ENCODE data around the gene CNTD1. TPM values are rescaled to one million over a fixed set of nuclear protein-coding genes. Genes with fewer than 3 reads are reported as not detected.

Gene CNTD1, protein sequence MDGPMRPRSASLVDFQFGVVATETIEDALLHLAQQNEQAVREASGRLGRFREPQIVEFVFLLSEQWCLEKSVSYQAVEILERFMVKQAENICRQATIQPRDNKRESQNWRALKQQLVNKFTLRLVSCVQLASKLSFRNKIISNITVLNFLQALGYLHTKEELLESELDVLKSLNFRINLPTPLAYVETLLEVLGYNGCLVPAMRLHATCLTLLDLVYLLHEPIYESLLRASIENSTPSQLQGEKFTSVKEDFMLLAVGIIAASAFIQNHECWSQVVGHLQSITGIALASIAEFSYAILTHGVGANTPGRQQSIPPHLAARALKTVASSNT
- not detected for total RNA-seq

DNA sequence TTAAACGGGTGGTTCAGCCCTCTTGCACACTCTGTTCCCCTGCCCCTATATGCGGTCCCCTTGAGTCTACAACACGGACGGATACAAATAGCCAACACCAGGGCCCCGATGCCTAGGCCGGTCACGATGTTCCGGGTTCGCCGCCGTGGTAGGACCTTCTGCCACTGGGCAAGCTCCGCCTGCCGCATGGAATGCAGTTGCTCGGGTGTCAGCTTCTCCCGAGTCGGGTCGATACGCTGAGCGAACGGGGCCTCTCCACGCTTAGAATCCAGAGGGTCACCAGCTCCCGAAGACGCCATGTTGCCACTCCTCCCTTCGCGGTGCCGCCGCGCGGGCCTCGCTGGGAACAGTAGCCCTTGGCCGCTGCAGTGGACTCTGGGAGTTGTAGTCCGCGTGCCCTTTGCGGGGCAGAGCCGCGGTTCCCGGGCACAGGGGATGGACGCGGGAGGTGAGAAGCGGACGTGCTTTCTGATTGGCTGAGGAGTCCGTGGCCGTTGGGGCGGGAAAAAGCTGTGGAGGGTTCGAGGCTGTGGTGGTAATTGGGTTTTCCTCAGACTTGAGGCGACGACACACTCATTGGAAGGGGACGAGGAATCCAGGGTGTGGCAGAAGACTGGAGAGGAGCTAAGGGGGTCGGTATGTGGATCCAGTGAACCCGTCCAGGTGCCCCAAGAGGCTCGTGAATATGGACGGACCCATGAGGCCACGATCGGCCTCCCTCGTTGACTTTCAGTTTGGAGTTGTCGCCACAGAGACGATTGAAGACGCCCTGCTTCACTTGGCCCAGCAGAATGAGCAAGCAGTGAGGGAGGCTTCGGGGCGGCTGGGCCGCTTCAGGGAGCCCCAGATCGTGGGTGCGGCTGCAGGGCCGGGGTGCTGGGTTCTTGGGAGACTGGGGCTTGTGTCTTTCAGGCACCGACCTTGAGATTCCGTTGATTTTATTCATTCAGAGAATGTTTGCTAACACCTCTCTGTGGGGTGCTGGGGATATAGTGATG lies at the start of gene CNTD1, which contains the start of gene COA3:
Gene CNTD1 (plus strand): TSS at position 479 of the 998 bp plus-strand sequence. CDS start 207 bp downstream, at position 686.
Gene COA3 (minus strand): TSS at position 322 of the 998 bp plus-strand sequence. CDS start 23 bp downstream, at position 299.
- ChIA-PET CTCF (interaction anchor here (0.6 to 2.2 kb wide), 6 partner anchors 18 to 768 kb away, joined by 3 to 7 read pairs (median 4); partner anchors contain the start of genes BECN1, DHX8 and PSMC3IP), POLR2A (interaction anchor here (0.6 kb wide), 1 partner anchor 220 kb away, joined by 3 read pairs; no protein-coding TSS in a partner anchor)
- Mint-ChIP-seq H3K9me3 (peaks cover 3% of the 10 kb centered on the region), H3K4me1 (peaks cover 22% of the 10 kb centered on the region), H3K27ac (peak within 1 kb of the TSS; percentile 85), H3K4me3 (peak within 1 kb of the TSS; percentile 91), H3K36me3 (ENCODE audit: low read depth) (peaks cover 9% of the 10 kb centered on the region), H3K27me3 (peaks cover 5% of the 10 kb centered on the region)
- peak; percentile 84 for DNase-seq

DNA sequence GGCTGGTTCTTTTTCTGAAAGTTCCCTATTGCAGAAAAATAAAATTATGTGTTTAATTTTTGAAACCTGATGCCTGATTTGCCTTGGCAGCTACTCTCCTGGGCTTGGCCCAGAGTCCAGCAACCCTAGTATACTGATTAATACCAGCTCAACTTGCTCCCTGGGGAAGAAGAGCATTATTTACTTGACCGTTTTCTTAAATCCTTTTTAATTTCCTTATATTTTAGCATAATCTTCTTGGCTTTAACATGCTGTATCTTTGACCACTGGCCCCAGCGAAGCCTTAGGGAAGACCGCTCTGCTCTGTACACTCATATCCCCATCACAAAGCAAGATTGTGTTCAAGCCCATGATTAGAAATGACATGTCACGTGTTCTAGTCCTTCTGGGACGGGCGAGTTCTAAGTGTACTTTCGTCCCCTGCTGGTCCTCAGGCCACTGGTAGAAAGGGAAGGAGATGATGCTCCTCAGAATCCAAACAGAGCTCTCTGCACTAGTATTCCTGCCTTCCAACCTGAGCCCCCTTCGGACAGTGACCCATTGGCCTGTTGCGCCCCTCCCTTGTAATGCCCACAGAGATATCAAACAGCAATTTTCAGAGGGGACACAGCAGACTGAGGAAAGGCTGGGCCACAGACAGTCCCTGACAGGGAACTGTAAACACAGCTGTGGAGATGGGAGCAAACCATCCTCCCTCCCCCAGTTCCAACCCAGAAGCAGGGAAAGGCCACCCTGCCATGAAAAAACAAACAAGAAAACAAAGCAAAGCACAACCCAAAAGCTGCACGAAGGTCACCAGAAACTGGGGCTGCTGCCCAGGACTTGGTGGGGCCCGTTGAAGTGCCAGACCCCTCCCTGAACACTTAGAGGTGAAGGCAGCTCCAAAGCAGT lies 49.5 kb upstream of the CNTD1 start:
- Mint-ChIP-seq H3K9me3 (no peaks in the 10 kb centered on the region), H3K36me3 (ENCODE audit: low read depth) (peaks cover 4% of the 10 kb centered on the region), H3K27ac (no peak overlapping the region), H3K4me3 (no peak overlapping the region), H3K27me3 (peaks cover 60% of the 10 kb centered on the region), H3K4me1 (peaks cover 9% of the 10 kb centered on the region)
- ChIA-PET CTCF (interaction anchor here (1.0 to 2.3 kb wide), 6 partner anchors 10 to 192 kb away, joined by 3 to 6 read pairs (median 4); partner anchors contain the start of gene PSMC3IP), POLR2A (no interaction called here)
- no peak for DNase-seq

DNA sequence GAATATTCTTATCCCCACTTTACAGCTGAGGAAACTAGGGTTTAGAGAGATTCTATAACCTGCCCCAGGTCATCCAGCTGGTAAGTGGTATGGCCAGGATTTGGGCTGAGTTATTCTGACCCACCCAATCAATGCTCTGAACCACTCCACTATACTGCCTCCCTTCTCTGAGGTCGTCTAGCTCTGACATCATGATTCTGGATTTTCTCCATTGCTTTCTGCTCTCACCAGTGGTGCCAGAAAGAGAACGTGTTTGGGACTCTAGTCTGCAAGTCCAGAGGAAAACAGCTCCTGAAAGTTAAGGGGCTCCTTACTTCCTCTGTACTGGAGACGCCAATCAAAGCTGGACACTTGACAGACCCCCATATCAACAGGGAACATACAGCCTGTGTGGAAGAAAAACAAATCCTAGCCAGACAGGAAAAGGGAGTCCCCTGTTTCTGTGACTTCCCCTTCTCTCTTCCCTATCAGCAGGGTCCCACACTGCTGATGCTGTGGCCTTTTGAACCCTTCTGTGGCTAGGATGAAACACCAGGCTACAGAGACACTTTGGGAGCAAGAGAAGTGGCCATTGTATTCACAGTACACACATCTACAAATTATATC lies 47.8 kb upstream of the CNTD1 start:
- Mint-ChIP-seq H3K9me3 (no peaks in the 10 kb centered on the region), H3K4me1 (no peaks in the 10 kb centered on the region), H3K4me3 (no peak overlapping the region), H3K27me3 (peaks cover 62% of the 10 kb centered on the region), H3K27ac (no peak overlapping the region), H3K36me3 (ENCODE audit: low read depth) (no peaks in the 10 kb centered on the region)
- no peak for DNase-seq
- ChIA-PET CTCF (interaction anchor here (0.5 to 2.1 kb wide), 5 partner anchors 11 to 173 kb away, joined by 3 to 6 read pairs (median 4); partner anchors contain the start of gene PSMC3IP), POLR2A (interaction anchor here (0.5 kb wide), 1 partner anchor 309 kb away, joined by 4 read pairs; no protein-coding TSS in a partner anchor)

DNA sequence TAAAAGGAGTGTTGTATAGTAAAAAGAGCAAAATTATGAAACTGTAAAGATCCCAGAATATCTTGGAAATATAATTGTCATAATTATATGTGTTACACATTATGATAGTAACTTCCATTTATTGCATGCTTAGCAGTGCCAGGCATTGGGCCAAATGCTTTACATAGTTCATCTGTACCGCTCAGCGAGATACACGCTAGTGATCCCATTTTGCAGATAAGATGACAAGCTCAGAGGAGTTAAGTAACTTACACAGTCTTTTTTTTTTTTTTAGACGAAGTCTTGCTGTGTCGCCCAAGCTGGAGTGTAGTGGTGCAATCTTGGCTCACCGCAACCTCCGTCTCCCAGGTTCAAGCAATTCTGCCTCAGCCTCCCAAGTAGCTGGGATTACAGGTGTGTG lies 47.0 kb upstream of the CNTD1 start:
- H3K27me3 Mint-ChIP-seq: peaks cover 60% of the 10 kb centered on the region
- CTCF ChIA-PET: no interaction called here

DNA sequence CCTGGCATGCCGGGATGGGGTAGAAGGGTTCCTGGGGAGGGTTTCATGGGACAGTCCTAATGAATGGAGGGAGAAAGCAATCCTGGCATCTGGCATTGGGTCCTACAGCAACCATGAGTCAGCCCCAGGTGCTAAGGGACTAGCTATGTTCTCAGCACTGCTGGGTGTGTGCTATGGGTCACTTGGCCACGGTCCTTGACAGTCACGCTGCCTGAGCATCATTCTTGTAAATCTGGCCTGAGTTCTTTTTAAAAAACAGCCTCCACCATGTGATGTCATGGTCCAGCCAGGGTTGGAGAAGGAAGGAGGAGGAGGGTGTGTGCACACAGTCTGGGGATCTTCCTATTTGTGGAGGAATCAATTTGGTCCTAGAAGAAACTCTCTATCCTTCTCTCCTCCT lies 43.9 kb upstream of the CNTD1 start:
- no peak for DNase-seq
- H3K9me3 Mint-ChIP-seq: no peaks in the 10 kb centered on the region
- CTCF ChIA-PET: no interaction called here
- peaks cover 51% of the 10 kb centered on the region for H3K27me3 Mint-ChIP-seq
- H3K4me3 Mint-ChIP-seq: no peak overlapping the region
- POLR2A ChIA-PET: no interaction called here
- no peaks in the 10 kb centered on the region for H3K4me1 Mint-ChIP-seq
- no peaks in the 10 kb centered on the region for H3K36me3 Mint-ChIP-seq (ENCODE audit: low read depth)
- H3K27ac Mint-ChIP-seq: no peak overlapping the region

More for the DNA sequence above, 47.0 kb upstream of the CNTD1 start:
- Mint-ChIP-seq H3K4me1 (no peaks in the 10 kb centered on the region), H3K9me3 (no peaks in the 10 kb centered on the region), H3K27ac (no peak overlapping the region), H3K36me3 (ENCODE audit: low read depth) (no peaks in the 10 kb centered on the region), H3K4me3 (no peak overlapping the region)
- POLR2A ChIA-PET: no interaction called here
- DNase-seq: no peak

DNA sequence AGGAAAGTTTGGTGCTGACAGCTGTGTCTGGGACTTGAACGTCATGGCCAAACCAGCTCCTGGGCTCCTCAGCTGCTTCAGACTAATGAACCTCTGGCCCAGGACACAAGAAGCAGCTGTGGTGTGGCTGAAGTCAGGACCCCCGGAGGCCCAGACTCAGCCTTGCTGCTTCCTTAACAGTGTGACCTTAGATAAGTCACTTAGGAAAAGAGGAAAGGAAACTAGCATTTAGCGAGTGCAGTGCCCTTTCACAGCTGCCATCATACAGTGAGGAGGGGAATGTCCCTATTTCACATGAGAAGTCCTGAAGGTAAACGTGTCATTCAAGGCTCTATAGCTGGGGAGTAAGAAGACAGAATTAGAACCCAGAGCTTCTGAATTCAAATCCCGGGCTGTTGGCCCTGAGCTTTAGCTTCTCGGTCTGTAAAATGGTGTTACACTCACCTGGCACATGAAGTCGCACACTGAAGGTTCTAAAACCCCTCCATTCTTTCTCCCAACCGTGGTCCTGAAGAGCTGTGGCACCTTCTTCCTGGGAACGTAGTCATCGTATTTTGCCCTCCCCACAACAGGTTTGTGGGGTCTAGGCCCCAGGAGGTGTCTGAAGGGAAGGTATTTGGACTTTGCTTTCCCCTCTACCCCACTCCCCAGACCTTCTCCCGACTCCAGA lies 38.5 kb upstream of the CNTD1 start:
- DNase-seq: no peak
- ChIA-PET CTCF (interaction anchor here (1.0 to 1.5 kb wide), 2 partner anchors 13 to 182 kb away, joined by 3 to 4 read pairs; no protein-coding TSS in a partner anchor), POLR2A (no interaction called here)
- H3K36me3 Mint-ChIP-seq (ENCODE audit: low read depth): no peaks in the 10 kb centered on the region
- H3K4me1 Mint-ChIP-seq: peaks cover 2% of the 10 kb centered on the region
- H3K27me3 Mint-ChIP-seq: peaks cover 57% of the 10 kb centered on the region
- no peaks in the 10 kb centered on the region for H3K9me3 Mint-ChIP-seq
- no peak overlapping the region for H3K27ac Mint-ChIP-seq
- no peak overlapping the region for H3K4me3 Mint-ChIP-seq

DNA sequence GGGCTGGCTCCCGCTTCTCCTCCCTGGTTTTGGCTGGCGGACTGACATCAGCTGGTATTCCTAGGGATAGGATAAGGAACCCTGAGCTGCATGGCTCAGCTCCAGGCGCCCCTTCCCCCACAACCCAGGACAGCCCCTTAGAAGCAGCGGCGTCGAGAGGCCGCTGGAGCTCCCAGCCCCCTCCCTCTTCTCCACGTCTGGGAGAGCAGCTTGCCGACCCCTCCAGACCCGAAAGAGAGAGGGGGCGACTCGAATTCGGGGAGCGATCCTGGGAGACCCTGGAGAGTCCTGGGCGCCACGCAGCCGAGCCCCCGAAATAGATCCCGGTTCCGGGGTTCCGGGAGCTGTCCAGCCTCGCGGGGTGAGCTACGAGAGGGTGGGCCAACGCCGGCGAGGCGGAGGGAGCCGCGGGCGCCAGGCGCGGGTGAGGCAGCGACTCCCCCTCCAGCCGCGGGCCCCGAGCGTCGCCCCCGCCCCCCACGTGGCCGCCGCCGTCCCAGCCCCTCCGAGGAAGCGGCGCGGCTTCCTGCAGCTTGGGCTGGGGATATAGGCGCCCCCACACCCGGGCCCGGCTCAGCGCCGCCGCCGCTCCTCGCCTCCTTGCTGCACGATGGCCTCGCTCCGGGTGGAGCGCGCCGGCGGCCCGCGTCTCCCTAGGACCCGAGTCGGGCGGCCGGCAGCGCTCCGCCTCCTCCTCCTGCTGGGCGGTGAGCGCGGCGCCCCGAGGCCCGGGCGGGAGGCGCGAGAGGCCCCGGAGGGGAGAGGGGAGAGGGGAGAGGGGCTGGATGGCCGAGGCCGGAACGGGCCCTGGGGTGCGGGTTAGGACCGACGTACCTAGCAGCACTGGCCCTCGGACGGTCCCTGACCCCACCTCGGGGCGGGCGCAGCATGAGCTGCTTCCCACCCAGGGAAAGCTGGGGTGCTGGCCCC lies 37.7 kb upstream of the CNTD1 start, which contains the start of gene RAMP2:
Gene RAMP2 (plus strand): TSS at position 576 of the 930 bp plus-strand sequence. CDS start 35 bp downstream, at position 611.
- H3K36me3 Mint-ChIP-seq (ENCODE audit: low read depth): no peaks in the 10 kb centered on the region
- H3K27ac Mint-ChIP-seq: no peak within 1 kb of the TSS
- CTCF ChIA-PET: interaction anchor here (0.6 to 2.0 kb wide), 4 partner anchors 10 to 183 kb away, joined by 3 to 5 read pairs (median 4); no protein-coding TSS in a partner anchor
- no peaks in the 10 kb centered on the region for H3K9me3 Mint-ChIP-seq
- H3K4me1 Mint-ChIP-seq: peaks cover 2% of the 10 kb centered on the region
- no peak within 1 kb of the TSS for H3K4me3 Mint-ChIP-seq
- POLR2A ChIA-PET: no interaction called here
- peaks cover 61% of the 10 kb centered on the region for H3K27me3 Mint-ChIP-seq
- DNase-seq: no peak

DNA sequence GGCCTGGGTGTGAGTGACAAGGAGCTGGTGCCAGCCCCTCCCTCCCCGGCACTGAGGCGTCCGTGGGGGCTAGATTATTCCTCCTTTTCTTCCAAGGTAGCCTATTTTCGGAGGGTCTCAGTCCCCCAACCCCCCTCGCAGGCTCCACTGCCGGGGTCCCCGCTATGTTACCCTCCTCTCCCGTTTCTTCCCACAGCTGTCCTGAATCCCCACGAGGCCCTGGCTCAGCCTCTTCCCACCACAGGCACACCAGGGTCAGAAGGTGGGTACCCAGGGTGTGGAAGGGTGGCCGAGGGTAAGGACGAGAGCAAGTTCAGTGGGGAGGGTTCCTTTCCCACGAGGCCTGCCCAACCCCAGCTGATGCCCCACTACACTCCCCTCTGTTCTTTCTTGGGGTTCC lies 37.0 kb upstream of the CNTD1 start:
- peaks cover 58% of the 10 kb centered on the region for H3K27me3 Mint-ChIP-seq
- DNase-seq: no peak
- CTCF ChIA-PET: interaction anchor here (0.7 to 2.0 kb wide), 3 partner anchors 11 to 183 kb away, joined by 3 to 5 read pairs (median 3); no protein-coding TSS in a partner anchor
- no peaks in the 10 kb centered on the region for H3K36me3 Mint-ChIP-seq (ENCODE audit: low read depth)
- POLR2A ChIA-PET: no interaction called here
- H3K4me3 Mint-ChIP-seq: no peak overlapping the region
- H3K27ac Mint-ChIP-seq: no peak overlapping the region
- peaks cover 2% of the 10 kb centered on the region for H3K4me1 Mint-ChIP-seq
- no peaks in the 10 kb centered on the region for H3K9me3 Mint-ChIP-seq

DNA sequence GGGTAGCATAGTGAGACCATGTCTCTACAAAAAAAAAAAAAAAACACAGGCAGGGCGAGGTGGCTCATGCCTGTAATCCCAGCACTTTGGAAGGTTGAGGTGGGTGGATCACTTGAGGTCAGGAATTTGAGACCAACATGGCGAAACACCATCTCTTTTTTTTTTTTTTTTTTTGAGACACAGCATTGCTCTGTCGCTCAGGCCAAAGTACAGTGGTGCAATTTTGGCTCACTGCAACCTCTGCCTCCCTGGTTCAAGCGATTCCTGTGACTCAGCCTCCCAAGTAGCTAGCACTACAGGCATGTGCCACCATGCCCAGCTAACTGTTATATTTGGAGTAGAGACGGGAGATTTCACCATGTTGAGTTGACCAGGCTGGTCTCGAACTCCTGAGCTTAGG lies 32.5 kb upstream of the CNTD1 start:
- peaks cover 2% of the 10 kb centered on the region for H3K4me1 Mint-ChIP-seq
- H3K27me3 Mint-ChIP-seq: peaks cover 39% of the 10 kb centered on the region
- ChIA-PET CTCF (interaction anchor here (0.6 to 1.0 kb wide), 3 partner anchors 40 to 219 kb away, joined by 3 to 4 read pairs (median 4); no protein-coding TSS in a partner anchor), POLR2A (no interaction called here)
- no peak overlapping the region for H3K27ac Mint-ChIP-seq
- no peaks in the 10 kb centered on the region for H3K9me3 Mint-ChIP-seq
- H3K4me3 Mint-ChIP-seq: no peak overlapping the region
- H3K36me3 Mint-ChIP-seq (ENCODE audit: low read depth): no peaks in the 10 kb centered on the region
- DNase-seq: no peak

DNA sequence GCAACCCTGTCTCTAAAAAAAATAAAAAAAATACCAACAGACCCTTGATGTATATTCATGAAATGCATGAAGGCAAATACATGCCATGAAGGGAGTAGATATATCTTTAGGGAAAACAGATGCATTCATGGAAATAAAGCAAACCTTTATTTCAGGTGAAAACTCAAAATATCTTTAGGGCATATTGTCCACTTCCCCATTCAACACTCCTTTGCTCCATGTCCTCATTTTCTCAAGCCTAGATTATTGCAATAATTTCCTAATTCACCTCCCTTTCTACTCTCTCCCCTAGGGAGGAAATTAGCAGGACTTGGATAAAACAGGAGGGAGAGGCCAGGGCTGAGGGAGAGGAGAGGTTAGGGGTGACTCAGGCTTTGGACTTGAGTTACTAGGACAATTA lies 31.1 kb upstream of the CNTD1 start:
- CTCF ChIA-PET: no interaction called here
- POLR2A ChIA-PET: no interaction called here
- H3K9me3 Mint-ChIP-seq: no peaks in the 10 kb centered on the region
- DNase-seq: no peak
- no peak overlapping the region for H3K4me3 Mint-ChIP-seq
- H3K36me3 Mint-ChIP-seq (ENCODE audit: low read depth): no peaks in the 10 kb centered on the region
- H3K27me3 Mint-ChIP-seq: peaks cover 27% of the 10 kb centered on the region
- H3K27ac Mint-ChIP-seq: no peak overlapping the region
- peaks cover 7% of the 10 kb centered on the region for H3K4me1 Mint-ChIP-seq

Data from activated CD4-positive, alpha-beta T cell treated with anti-CD3 and anti-CD28 coated beads, Interleukin-2, amount 10 ng/mL, durations not matched to agents 7 days and 5 days (primary cell).